Endothelial cell of umbilical vein (primary cell): ENCODE results near the gene PTPRD. TPM values are rescaled to one million over a fixed set of nuclear protein-coding genes. Genes with fewer than 3 reads are reported as not detected.

Experiments used
- BruUV-seq: library from RNA; stranded (reverse); fragments of 400-500 nt; replicated peaks from 2 replicates; lab custom pipeline; 2021; lab: Mats Ljungman, UMichigan
- CTCF ChIA-PET: fragments of 300-600, 350-600 bp; sonication (Branson Sonifier 250); formaldehyde crosslinking; loops from one replicate; lab custom pipeline; 2021; ENCODE audit warnings: antibody characterized with exemption, inconsistent platforms; lab: Charles Lee
- POLR2A ChIA-PET: fragments of 300-600, 350-600 bp; sonication (Branson Sonifier 250); formaldehyde crosslinking; loops from one replicate; lab custom pipeline; 2021; ENCODE audit warnings: antibody characterized with exemption, inconsistent platforms; lab: Charles Lee
- DNase-seq: peaks from one replicate; pipeline ENCODE4 v3.0.0-alpha.2; 2011; ENCODE audit warnings: low read depth, low spot score
- FAIRE-seq: peaks from 2 replicates; lab custom pipeline; 2011; peaks lifted over from hg19 to GRCh38; lab: Jason Lieb, UNC
- H2AFZ ChIP-seq: 2 replicates; pipeline ENCODE4 v1.6.0; 2012; ENCODE audit warnings: low read depth, low read length, control low read depth, inconsistent platforms
- H3K27ac ChIP-seq: 2 replicates; pipeline ENCODE4 v1.5.1; 2011; ENCODE audit warnings: low read depth, mild to moderate bottlenecking, control low read depth, low read length, moderate library complexity; ENCODE audit not compliant: insufficient read depth
- H3K27me3 ChIP-seq, 2 experiments: 2 replicates each; pipeline versions ENCODE4 v1.6.0 to v1.6.1; 2011; ENCODE audit warnings: low read length in 2 of 2, mixed read lengths in 1 of 2; ENCODE audit not compliant: control insufficient read depth in 2 of 2, insufficient read depth in 2 of 2
- H3K36me3 ChIP-seq, 2 experiments: 2 replicates in 1 of 2; 3 replicates in 1 of 2; pipeline ENCODE4 v1.5.1; 2011; ENCODE audit warnings: low read length in 2 of 2, mild to moderate bottlenecking in 1 of 2, moderate library complexity in 1 of 2; ENCODE audit not compliant: control insufficient read depth in 2 of 2, insufficient read depth in 2 of 2; ENCODE audit errors: extremely low read depth in 1 of 2
- H3K4me1 ChIP-seq: 3 replicates; pipeline ENCODE4 v1.5.1; 2011; ENCODE audit warnings: mild to moderate bottlenecking, low read length; ENCODE audit not compliant: control insufficient read depth, insufficient read depth; ENCODE audit errors: extremely low read depth
- H3K4me2 ChIP-seq: 2 replicates; pipeline ENCODE4 v1.6.1; 2011; ENCODE audit warnings: low read length, control low read depth, mixed read lengths; ENCODE audit not compliant: insufficient read depth
- H3K4me3 ChIP-seq, 3 experiments: fragments of 200-600 bp in 1 of 3; sonication (generic), shearing (Covaris generic) in 1 of 3; replicated peaks in 1 of 3; 2 replicates each; pipeline ENCODE4 v1.5.1; 2011 to 2016; ENCODE audit warnings: control low read depth in 3 of 3, low read length in 3 of 3, mild to moderate bottlenecking in 2 of 3, inconsistent platforms in 1 of 3, low read depth in 1 of 3, moderate library complexity in 1 of 3; ENCODE audit not compliant: insufficient read depth in 1 of 3
- H3K79me2 ChIP-seq: 2 replicates; pipeline ENCODE4 v1.6.0; 2012; ENCODE audit warnings: low read length, inconsistent platforms; ENCODE audit not compliant: control insufficient read depth, insufficient read depth
- H3K9ac ChIP-seq: replicated peaks from 2 replicates; pipeline ENCODE3; 2011; ENCODE audit warnings: low read length, control low read depth; ENCODE audit not compliant: insufficient read depth; ENCODE audit errors: extremely low read depth
- H3K9me1 ChIP-seq: replicated peaks from 3 replicates; pipeline ENCODE4 v1.6.0; 2011; ENCODE audit warnings: mild to moderate bottlenecking, low read length; ENCODE audit not compliant: control insufficient read depth, insufficient read depth; ENCODE audit errors: extremely low read depth
- H3K9me3 ChIP-seq: replicated peaks from 2 replicates; pipeline ENCODE4 v1.5.1; 2012; ENCODE audit warnings: low read length, inconsistent platforms; ENCODE audit not compliant: control insufficient read depth, insufficient read depth
- H4K20me1 ChIP-seq: replicated peaks from 2 replicates; pipeline ENCODE3; 2011; ENCODE audit warnings: mild to moderate bottlenecking, low read length; ENCODE audit not compliant: control insufficient read depth, insufficient read depth; ENCODE audit errors: extremely low read depth
- EZH2 ChIP-seq: IDR thresholded peaks from 2 replicates; pipeline ENCODE4 v1.6.1; 2012; ENCODE audit warnings: borderline replicate concordance, low read depth, mild to moderate bottlenecking, moderate library complexity, low read length, inconsistent platforms; ENCODE audit not compliant: severe bottlenecking
- FOS ChIP-seq: IDR thresholded peaks from 2 replicates; pipeline ENCODE4 v1.6.1; 2011; ENCODE audit warnings: mild to moderate bottlenecking, low read length, moderate library complexity, borderline replicate concordance; ENCODE audit not compliant: insufficient read depth
- GATA2 ChIP-seq: IDR thresholded peaks from 2 replicates; pipeline ENCODE4 v1.7.0; 2011; ENCODE audit warnings: low read depth, mild to moderate bottlenecking, moderate library complexity, mixed read lengths, low read length; ENCODE audit not compliant: insufficient read length, insufficient read depth
- JUN ChIP-seq: IDR thresholded peaks from 2 replicates; pipeline ENCODE4 v1.6.1; 2011; ENCODE audit warnings: borderline replicate concordance, low read depth; ENCODE audit not compliant: insufficient read length, insufficient read depth
- MYC ChIP-seq: IDR thresholded peaks from one replicate; pipeline ENCODE4 v1.6.1; 2011; ENCODE audit warnings: mild to moderate bottlenecking, low read depth, low read length
- POLR2A ChIP-seq: IDR thresholded peaks from 2 replicates; pipeline ENCODE4 v1.6.1; 2012; ENCODE audit warnings: low read depth, mild to moderate bottlenecking, control low read depth, low read length
- POLR2AphosphoS5 ChIP-seq: IDR thresholded peaks from 2 replicates; pipeline ENCODE4 v1.6.1; 2012; ENCODE audit warnings: low read depth, mild to moderate bottlenecking, control low read depth, low read length, moderate library complexity; ENCODE audit not compliant: insufficient read depth
- dilution Hi-C: fragments of 300-500 bp; cut with MboI; formaldehyde crosslinking; loops from one replicate; pipeline ENCODE4 v1.15.0; 2019; ENCODE audit warnings: low sequenced_read_pairs; ENCODE audit not compliant: extremely low pct_ligation_motif_present
- intact Hi-C: fragments of 100-400 bp; cut with micrococcal nuclease; formaldehyde crosslinking; loops from one replicate; pipeline ENCODE4 v1.10.0; 2022
- polyA plus RNA-seq, 4 experiments: library from polyadenylated mRNA; depleted of rRNA in 3 of 4; stranded (reverse) in 3 of 4; unstranded in 1 of 4; fragments of >200 nt; gene quantifications; 2 replicates each; pipeline versions ENCODE4 v1.2.1 to v1.2.3, GENCODE V29; 2011 to 2012; ENCODE audit warnings: missing spikeins in 1 of 4
- total RNA-seq: library from RNA; stranded (reverse); gene quantifications from 2 replicates; pipeline ENCODE4 v1.2.3, GENCODE V29; 2021
- TF ChIP-seq, protein P1 (sequence below), 2 donors: IDR thresholded peaks; 1 replicate in 1 of 2; 2 replicates in 1 of 2; pipeline ENCODE4 v1.5.1; 2011; ENCODE audit warnings: low read length in 2 of 2, mild to moderate bottlenecking in 2 of 2, moderate library complexity in 2 of 2, control low read depth in 1 of 2, inconsistent platforms in 1 of 2, low read depth in 1 of 2; ENCODE audit not compliant: insufficient read depth in 1 of 2; ENCODE audit errors: extremely low read depth in 1 of 2
- TF ChIP-seq, protein P2 (sequence below): IDR thresholded peaks from 2 replicates; pipeline ENCODE4 v1.6.1; 2011; ENCODE audit not compliant: insufficient read depth, insufficient read length

The PTPRD gene
- total and polyA plus RNA-seq, 2 donors (not counting 3 experiments of a cell fraction or from before 2014, with no cell fraction given) = 5.5 to 5.7 TPM

DNA sequence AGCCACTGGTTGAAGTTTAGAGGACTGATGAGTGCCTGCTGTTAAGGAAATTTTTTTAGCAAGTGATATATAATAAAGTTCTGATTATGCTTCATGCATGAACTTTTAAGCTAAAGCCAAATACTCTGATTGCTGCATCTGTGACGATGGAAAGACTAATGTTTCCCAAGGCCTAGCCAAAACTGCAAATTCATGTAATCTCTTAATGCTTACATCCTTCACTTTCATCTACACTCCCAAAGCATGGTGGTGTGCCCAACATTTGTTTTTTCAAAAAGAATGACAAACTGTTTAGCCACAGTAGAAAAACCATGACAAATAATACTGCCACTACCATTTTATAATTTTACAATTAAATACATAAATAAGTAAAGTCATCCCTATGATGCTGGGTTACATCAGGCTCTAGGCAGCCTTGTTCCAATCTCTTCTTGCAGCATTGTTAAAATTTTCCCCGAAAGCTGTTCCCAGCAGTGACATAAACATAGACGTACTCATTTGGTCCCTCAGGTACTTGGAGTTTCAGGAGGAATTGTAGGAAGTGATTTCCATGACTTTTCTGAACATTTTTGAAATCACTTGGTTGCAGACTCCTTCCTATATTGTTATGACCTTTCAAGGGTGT lies 2187.9 kb downstream of the PTPRD start:
- H3K27me3 ChIP-seq = no peaks in the 10 kb centered on the region
- DNase-seq (no peak), FAIRE-seq (no peak)
- intact Hi-C loops = no loop called here
- dilution Hi-C loops = no loop called here
- H3K4me1 ChIP-seq = no peaks in the 10 kb centered on the region
- H4K20me1 ChIP-seq = no peaks in the 10 kb centered on the region
- H3K4me3 ChIP-seq = no peak overlapping the region
- TF ChIP-seq GATA2 = no peak
- TF ChIP-seq, protein P1, sequence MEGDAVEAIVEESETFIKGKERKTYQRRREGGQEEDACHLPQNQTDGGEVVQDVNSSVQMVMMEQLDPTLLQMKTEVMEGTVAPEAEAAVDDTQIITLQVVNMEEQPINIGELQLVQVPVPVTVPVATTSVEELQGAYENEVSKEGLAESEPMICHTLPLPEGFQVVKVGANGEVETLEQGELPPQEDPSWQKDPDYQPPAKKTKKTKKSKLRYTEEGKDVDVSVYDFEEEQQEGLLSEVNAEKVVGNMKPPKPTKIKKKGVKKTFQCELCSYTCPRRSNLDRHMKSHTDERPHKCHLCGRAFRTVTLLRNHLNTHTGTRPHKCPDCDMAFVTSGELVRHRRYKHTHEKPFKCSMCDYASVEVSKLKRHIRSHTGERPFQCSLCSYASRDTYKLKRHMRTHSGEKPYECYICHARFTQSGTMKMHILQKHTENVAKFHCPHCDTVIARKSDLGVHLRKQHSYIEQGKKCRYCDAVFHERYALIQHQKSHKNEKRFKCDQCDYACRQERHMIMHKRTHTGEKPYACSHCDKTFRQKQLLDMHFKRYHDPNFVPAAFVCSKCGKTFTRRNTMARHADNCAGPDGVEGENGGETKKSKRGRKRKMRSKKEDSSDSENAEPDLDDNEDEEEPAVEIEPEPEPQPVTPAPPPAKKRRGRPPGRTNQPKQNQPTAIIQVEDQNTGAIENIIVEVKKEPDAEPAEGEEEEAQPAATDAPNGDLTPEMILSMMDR (IDR thresholded peaks at IDR 0.05; ENCODE audit: extremely low read depth in 1 of 2, insufficient read depth in 1 of 2, low read depth in 1 of 2, low read length in 2 of 2) = no peak
- no peak for TF ChIP-seq POLR2A
- TF ChIP-seq, protein P2, sequence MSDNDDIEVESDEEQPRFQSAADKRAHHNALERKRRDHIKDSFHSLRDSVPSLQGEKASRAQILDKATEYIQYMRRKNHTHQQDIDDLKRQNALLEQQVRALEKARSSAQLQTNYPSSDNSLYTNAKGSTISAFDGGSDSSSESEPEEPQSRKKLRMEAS = no peak
- no peak for TF ChIP-seq EZH2
- TF ChIP-seq POLR2AphosphoS5 = no peak
- no peak for TF ChIP-seq JUN
- no peak for TF ChIP-seq MYC
- TF ChIP-seq FOS = no peak
- no peaks in the 10 kb centered on the region for H3K79me2 ChIP-seq
- BruUV-seq = no TSS peak
- no peak overlapping the region for H3K9ac ChIP-seq
- no peaks in the 10 kb centered on the region for H3K36me3 ChIP-seq
- H3K9me3 ChIP-seq = no peaks in the 10 kb centered on the region
- no peak overlapping the region for H3K27ac ChIP-seq
- no peak overlapping the region for H2AFZ ChIP-seq
- H3K9me1 ChIP-seq = no peaks in the 10 kb centered on the region
- ChIA-PET POLR2A (no interaction called here), CTCF (no interaction called here)
- no peak overlapping the region for H3K4me2 ChIP-seq
